GM18907 (cell line): ENCODE data around the gene BTBD1.
"Not testable (repeated sequence)": the region's sequence is repeated elsewhere in the genome, so short reads cannot be mapped to it uniquely, and the experiment has no call there.

Experiments
- ATAC-seq: cut with Tn5 transposase; IDR thresholded peaks from one replicate; pipeline ENCODE4 v1.9.1; 2021; ENCODE audit warnings: mild to moderate bottlenecking, moderate library complexity; ENCODE audit not compliant: unreplicated experiment

BTBD1 gene

DNA sequence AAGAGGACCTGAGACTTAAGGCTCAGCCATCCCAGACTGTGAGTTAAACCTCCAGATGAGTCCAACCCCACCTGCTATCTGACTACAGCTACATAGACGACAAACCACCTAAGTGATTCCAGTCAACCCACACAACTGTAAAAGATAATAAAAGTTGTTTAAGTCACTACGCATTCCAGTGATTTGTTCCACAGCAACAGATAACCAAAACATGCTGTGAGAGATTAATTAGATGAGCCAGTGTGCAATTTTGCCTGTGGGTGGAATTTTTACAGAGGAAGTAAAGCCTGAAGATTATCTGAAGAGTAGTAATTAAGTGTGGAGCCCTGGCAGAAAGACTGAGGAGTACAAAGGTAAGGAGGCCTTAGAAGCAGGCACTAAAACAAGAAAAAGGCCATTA is 5.4 kb downstream of the BTBD1 start:
- no peak for ATAC-seq

DNA sequence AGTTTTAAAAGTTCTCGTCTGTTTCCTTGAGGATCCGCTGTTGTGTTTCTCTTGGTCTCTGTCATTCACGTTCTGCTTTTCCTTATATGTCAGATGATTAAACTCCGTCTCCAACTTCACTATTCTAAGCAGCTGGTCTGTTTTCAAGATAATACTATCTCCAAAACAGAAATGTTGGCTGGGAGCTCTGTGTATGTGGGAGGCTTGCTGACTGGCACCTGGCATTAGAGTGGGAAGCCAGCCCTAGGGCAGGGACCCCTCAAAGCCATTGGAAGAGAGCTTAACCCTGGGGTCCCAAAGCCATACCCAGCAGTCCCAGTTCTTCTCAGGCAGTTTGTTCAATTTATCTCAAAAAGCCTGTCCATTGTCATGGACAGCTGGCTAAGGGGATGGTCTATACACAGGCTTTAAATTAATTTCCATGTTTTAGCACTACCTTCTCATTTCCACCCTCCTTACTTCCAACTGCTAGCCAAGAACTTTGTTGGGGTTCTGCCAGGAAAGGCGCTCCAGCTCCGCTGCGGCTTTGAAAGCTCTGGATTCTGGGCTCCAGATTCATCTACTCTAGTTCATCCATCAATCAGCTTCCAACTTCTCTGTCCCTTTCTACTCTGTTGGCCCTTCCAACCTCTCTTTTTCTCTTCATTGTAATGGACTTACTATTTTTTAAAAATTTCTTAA is 9.2 kb downstream of the BTBD1 start:
- ATAC-seq: no peak

DNA sequence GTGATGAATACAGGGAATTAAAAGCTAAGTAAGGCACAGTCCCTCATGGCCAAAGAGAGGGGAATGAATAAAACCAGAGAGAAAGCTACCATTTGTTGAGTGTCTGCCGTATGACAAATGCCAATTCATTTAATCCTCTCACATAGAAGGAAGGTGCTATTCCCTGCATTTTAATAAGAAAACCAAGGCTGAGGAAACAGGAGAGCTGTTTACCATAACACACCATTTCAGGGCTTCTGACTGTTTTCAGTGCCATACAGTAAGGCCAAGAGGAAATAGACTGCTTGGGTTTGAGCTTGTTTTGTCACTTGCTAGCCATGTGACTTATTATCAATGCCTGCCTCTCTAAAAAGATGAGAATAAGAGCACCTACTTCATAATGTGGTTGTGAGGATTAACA is 10.1 kb downstream of the BTBD1 start:
- no peak for ATAC-seq

DNA sequence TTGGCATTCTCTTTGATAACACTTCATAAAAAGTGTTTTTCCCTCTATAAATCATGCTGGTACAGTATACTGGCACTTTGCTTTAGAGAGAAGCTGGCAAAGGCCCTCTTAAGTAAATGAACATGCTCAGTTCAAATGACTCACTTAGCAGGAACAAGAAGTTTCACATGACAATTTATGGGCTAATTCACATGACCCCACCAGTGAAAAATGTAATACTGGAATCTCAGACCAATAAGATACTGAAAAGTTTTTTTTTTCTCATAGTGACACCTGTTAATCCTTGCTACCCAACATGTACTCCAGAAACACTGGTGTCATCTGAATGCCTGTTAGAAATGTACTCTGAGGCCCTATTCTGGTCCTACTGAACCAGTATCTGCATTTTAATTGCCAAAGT is 13.9 kb downstream of the BTBD1 start:
- ATAC-seq: no peak

DNA sequence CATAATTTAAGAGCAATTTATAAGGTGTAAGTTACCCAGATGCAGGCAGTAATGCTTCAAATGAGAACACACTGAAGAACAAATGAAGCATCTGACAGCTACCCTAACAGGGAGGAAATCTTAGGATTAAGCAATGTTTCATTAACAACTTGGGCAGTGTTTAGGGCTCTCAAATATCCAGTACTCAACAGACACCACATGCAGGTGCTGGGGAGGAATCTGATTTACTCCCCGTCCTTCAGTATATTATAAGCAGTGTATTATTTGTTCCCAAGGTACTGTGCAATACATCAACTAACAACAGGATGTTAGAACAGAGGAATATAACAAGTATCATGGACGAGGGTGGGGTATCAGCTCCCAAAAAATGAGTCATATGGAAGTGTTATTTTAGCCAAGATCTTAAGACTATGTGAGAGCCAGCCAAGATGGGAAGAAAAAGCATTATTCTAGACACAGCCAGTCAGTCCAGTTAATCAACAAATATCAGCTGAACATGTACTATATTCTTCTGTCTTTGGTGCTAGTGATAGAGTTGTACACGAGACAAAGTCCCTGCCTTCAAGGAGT is 20.4 kb downstream of the BTBD1 start:
- no peak for ATAC-seq

DNA sequence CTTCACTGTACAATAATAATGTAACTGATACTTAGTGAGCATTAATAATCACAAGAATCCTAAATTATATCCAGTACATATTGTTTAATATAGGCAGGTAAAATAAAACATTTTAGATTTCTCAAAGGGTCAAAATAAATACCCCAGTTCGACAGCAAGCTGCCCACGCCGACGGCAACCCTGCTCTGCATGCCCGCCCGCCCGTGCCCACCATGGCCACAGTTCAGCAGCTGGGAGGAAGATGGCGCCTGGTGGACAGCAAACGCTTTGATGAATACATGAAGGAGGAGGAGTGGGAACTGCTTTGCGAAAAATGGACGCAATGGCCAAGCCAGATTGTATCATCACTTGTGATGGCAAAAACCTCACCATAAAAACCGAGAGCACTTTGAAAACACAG is 22.9 kb downstream of the BTBD1 start:
- no peak for ATAC-seq

DNA sequence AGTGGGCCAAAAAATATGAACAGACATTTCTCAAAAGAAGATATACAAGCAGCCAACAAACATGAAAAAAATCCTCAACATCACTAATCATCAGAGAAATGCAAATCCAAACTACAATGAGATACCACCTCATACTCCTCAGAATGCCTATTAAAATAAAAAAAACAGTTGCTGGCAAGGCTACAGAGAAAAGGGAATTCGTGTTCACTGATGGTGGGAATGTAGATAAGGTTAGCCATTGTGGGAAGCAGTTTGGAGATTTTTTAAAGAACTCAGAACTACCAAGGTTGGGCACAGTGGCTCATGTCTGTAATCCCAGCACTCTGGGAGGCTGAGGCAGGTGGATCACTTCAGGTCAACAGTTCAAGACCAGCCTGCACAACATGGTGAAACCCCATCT is 27.8 kb downstream of the BTBD1 start:
- ATAC-seq: no peak

DNA sequence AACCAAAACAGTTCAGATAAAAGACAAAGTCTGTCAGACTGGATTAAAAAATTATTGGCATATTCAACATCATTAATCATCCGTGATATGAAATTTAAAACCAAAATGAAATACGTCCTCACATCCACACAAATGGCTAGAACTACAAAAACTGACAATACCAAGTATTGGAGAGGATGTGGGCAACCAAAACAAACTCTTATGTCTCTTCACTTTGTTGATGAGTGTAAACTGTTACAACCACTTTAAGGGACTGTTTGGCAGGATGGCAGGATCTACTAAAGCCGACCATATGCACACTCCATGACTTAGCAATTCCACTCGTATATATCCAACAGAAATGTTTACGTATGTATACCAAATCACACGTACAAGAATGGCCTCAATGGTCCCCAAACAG is 30.8 kb downstream of the BTBD1 start:
- no peak for ATAC-seq

DNA sequence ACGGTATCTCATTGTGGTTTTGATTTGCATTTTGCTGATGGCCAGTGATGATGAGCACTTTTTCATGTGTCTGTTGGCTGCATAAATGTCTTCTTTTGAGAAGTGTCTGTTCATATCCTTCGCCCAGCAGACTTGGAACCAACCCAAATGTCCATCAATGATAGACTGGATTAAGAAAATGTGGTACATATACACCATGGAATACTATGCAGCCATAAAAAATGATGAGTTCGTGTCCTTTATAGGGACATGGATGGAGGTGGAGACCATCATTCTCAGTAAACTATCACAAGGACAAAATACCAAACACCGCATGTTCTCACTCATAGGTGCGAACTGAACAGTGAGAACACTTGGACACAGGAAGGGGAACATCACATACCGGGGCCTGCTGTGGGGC is 35.8 kb downstream of the BTBD1 start:
- not testable (repeated sequence) for ATAC-seq

DNA sequence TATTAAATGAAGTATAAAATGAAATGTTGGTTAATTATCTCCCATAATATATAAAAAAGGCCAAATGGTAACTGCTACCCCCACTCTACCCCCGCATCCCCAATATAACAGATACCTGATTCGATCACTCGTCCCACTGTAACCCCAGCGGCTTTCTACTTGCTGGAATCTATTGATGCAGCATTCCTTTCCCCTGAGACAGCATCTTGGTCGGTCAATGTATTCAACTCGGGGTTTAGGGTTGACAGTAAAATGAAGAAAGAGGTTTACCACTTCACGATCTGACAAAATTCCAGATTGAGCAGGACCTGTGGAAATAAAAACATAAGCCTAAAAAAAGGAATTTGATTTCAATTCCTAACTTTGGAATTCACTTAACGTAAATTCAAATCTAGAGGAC is 37.0 kb downstream of the BTBD1 start:
- no peak for ATAC-seq

DNA sequence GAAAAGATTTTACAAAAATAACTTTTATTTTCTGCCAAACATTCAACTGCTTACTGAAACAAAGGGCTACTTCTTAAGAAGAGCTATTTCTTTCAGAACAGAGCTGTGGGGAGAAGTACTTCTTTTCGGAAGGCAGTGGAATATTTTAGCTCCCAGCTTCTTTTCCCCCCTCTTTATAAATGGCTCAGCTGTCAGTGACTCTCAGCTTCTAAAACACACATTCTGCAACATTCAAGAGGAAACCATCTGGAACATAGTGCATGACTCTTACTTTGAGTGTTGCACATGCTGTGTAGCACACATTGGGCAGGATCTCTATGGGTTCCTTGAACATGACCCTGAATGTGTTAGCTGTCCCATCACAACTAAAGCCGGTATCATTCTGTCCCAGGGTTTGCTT is 48.6 kb downstream of the BTBD1 start:
- ATAC-seq: no peak

DNA sequence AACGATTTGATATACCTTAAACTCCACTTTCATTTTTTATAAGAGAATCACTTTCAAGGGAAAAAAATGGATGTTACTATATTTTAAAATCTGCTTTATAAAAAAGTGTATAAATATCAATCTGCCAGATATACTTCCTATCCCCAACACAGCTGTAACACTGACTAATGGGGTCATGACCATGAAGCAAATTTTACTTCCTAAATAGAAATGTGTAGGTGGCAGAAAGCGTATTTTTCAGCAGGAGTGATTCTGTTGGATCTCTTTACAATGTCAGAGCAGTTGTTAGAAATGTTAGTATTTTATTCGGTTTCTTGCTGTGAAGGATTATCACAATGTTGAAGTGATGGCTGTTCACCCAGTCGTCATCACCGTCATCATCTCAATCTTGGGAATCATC is 50.1 kb downstream of the BTBD1 start:
- no peak for ATAC-seq

DNA sequence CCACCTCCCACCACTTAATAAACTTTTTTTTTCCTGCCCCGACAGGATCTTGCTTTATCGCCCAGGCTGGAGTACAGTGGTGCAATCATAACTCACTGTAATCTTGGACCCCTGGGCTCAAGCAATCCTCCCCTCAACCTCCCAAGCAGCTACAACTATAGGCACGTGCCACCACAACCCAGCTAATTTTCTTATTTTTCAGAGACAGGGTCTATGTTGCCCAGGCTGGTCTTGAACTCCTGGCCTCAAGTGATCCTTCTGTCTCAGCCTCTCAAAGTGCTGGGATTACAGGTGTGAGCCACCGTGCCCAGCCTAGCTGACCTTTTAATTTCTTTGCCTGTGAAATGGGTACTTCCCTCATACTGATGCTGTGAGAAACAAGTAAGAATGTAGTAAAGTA is 51.7 kb downstream of the BTBD1 start:
- no peak for ATAC-seq

DNA sequence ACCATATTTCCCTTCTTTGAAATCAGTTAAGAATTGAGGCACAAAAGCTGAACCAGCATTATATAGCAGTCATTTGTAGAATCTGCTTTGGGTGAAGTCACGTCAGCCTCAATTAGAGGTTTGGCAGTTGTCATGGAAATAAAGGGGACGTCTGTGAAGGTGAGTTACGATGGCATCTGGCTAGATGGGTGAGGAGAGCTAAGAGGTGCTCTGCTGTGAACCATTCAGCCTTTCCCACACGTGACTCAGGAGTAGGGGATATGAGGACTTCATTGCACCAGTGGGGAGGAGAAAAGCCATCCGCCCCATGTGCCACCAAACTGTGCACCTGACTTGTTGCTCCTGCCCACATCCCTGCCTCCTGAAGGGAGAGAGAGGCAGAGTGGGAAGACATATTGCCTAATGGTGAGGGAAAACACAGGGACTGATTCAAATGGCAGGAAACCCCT is 52.8 kb downstream of the BTBD1 start:
- no peak for ATAC-seq

DNA sequence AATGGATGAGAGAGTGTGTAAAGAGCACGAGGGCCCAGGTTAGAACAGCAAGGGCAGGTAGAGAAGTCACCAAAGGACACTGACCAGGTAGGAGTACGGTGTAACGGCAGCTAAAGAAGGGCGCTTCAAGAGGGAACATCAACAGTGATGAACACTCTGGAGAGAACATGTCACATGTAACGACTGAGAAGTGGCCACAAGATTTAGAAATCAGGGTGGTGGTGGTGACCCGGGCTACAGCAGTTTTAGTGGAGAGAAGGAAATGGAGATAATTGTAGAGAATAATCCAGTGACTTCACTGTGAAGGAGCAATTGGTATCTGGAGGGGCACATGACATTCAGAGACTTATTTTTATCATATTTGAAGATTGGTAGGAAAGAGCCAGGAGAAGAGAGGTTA is 54.4 kb downstream of the BTBD1 start:
- no peak for ATAC-seq

DNA sequence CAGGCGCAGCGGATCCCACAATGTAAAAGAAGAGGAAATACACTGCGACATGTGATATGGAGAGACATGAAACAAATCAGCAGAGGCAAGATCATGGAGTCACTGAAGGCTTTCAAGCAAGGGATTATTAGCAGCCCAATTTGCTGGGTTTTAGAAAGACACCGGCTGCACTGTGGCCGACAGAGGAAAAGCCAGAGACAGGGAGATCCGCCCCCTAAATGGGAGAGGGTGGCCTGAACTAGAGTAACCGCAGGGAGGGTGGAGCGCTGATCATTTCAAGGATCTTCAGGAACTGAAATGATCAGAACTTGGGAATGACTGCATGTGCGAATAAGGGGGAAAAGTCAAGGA is 55.0 kb downstream of the BTBD1 start:
- ATAC-seq: no peak

DNA sequence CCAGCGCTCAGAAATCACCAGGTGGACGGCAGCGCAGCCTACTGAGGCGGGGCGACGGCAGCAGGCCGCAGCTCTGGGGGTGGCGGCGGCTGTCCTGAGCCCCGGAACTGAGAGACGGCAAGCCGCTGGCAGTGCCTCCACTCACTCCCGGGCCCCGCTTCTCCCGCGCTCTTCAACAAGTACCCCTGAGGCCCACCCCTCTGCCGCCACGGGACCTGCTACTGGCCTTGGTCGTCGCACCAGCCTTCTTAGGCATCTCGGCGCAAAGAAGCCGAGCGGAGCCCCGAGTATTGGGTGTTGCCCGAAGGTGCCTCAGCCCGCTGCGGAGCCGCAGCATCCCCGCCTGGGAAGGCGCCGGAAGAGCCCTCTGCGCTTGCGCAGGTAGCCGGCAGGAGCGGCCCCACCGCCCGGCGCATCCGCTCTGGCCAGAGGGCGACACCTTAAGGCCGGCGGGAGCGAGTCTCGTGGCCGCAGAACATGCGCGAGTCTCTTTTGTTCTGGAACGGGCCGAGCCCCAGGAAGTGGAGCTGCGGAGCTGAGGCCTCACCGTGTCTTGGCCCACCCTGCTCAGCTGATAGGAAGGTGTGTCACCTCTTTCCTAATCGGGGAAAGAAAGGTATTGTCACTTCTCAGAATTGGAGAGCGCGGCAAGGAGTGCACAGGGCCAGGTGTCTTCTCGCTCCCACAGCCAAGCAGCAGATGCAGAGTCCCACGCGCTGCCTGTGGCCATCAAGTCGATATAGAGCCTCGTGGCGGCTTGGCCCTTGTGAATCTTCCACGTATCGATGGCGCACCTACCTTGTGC is 55.6 kb downstream of the BTBD1 start, which contains the start of gene C15orf40:
TSS of gene C15orf40 (minus strand) at position 369 of the 805 bp plus-strand sequence. CDS start at position 337, 32 bp downstream.
- ATAC-seq: peak; percentile 88

DNA sequence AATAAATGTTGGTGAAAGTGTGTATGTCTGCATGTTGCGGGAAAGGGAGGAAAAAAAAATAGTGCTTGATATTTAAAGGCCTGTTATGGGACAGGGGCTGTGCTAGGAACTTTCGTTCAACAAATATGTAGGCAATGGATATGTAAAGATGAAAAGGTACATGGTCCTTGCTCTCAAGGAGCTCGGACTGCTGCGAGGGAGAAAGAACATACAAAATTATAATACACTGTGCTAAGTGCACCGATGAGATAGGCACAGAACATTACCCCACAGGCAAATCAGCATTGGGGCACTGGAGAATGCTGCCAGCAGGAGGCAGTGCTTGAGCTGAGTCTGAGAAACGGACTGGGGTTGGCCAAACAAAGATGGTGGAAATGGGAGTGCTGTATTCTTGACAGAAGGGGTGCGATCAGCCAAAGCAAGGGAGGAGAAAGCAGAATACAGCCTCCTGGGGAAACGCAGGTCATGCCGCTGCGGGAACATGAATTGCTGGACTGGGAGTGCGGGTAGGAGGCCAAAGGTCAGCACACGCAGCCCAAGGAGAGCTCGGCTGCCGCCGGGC is 56.3 kb downstream of the BTBD1 start:
- peak; percentile 68 for ATAC-seq

DNA sequence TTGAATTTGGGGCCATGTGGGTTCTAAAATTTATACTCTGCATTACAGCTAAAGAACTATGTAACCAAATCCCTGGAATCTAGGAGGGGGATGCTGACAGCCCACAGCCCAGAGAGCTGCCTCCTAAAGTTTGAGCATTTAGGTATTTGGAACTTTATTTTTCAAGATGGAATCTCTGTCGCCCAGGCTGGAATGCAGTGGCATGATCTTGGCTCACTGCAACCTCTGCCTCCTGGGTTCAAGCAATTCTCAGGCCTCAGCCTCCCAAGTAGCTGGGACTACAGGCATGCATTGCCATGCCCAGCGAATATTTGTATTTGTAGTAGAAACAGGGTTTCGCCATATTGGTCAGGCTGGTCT is 66.4 kb downstream of the BTBD1 start:
- not testable (repeated sequence) for ATAC-seq

DNA sequence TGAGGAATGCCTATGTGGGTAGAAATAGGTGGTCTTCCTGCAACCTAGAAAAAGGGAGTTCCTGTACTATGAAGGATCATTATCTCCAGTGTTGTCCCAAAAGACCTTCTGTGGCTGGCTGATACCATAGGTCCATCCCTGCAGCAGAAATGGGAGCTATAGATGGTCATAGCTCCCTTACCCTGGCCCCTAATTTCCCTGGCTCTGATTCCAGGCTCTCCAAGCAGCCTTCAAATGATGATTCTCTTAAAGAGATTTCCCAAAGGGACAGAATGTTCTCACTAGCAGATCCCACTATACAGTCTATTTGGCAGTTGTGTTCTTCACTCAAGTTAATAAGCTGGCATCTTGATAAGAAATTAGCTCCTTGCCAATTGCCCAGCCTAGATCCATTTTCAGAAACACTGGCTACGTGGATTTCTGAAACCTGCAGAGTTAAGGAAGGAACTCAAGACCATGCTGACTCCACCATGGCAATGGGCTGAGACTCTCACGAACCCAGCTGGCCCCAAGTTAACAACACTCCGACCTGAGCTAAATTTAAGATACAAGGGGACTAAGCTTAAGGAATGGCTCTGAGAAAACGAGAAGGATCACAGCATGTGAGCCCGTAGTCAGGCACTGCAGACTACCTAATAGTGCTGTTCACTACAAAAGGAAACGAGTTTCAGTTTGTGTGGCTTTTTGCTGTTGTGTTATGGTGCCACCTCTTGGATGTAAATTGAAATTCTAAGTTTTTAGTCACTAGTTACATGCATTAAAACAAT is 67.0 kb downstream of the BTBD1 start:
- ATAC-seq: peak; percentile 81

DNA sequence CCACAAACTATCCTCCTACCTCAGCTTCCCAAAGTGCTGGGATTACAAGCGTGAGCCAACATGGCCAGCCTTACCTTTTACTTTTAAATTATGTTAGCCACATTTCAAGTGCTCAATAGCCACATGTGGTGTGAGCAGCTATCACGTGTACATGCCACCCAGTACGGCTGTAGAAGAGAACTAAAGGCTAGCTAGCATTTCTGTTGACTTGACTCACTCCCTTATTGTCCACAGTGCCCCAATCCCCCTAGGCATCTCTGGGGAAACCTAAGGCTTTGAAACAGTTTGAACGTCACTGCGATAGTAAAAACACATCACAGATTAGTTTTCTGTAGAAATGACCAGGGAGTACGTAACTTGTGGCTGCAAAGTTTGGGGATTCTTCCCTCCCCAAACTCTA is 67.6 kb downstream of the BTBD1 start:
- no peak for ATAC-seq
